Stimulated activated naive CD4-positive, alpha-beta T cell (primary cell): ENCODE data around the gene CCDC198.

ENCODE experiments used
- DNase-seq, 6 experiments: peaks; one replicate each; lab custom pipeline; 2025; lab: John Stamatoyannopoulos, UW

Gene CCDC198

GRCh38 chr14:57493467-57494181 lies at the start of gene CCDC198:
Gene CCDC198, minus strand, starts transcription at chr14:57493857. Its CDS starts 142 bp downstream, at chr14:57493715.
- DNase-seq, result no peak

- DNase-seq, result no peak
Observed at GRCh38 chr14:57533214-57533613, 39.6 kb upstream of the CCDC198 start.

GRCh38 chr14:57530571-57530970 lies 36.9 kb upstream of the CCDC198 start:
- DNase-seq, result no peak

- no peak for DNase-seq
Observed at GRCh38 chr14:57526942-57527341, 33.3 kb upstream of the CCDC198 start.

GRCh38 chr14:57519043-57519442 lies 25.4 kb upstream of the CCDC198 start:
- no peak for DNase-seq

GRCh38 chr14:57512220-57512619 lies 18.6 kb upstream of the CCDC198 start:
- DNase-seq, result no peak

GRCh38 chr14:57508756-57509155 lies 15.1 kb upstream of the CCDC198 start:
- DNase-seq, result no peak

- DNase-seq, result no peak
Observed at GRCh38 chr14:57502586-57503254, 9.1 kb upstream of the CCDC198 start.

- no peak for DNase-seq
Observed at GRCh38 chr14:57501039-57501557, 7.4 kb upstream of the CCDC198 start.

- no peak for DNase-seq
Observed at GRCh38 chr14:57498659-57499058, 5.0 kb upstream of the CCDC198 start.

GRCh38 chr14:57498035-57498434 lies 4.4 kb upstream of the CCDC198 start:
- DNase-seq, result no peak

GRCh38 chr14:57495416-57495815 lies 1.8 kb upstream of the CCDC198 start:
- no peak for DNase-seq

GRCh38 chr14:57492859-57493258 lies 798 bp downstream of the CCDC198 start:
- no peak for DNase-seq

GRCh38 chr14:57491640-57492039 lies 2.0 kb downstream of the CCDC198 start:
- no peak for DNase-seq

- no peak for DNase-seq
Observed at GRCh38 chr14:57487771-57488170, 5.9 kb downstream of the CCDC198 start.

GRCh38 chr14:57486767-57487379 lies 6.8 kb downstream of the CCDC198 start:
- peak in 1 of 6 experiments; percentile 3 for DNase-seq

GRCh38 chr14:57485635-57486034 lies 8.0 kb downstream of the CCDC198 start:
- no peak for DNase-seq

- no peak for DNase-seq
Observed at GRCh38 chr14:57482120-57482519, 11.5 kb downstream of the CCDC198 start.

- DNase-seq, result no peak
Observed at GRCh38 chr14:57480051-57480450, 13.6 kb downstream of the CCDC198 start.

- no peak for DNase-seq
Observed at GRCh38 chr14:57479197-57479596, 14.5 kb downstream of the CCDC198 start.

- DNase-seq, result no peak
Observed at GRCh38 chr14:57478050-57478449, 15.6 kb downstream of the CCDC198 start.

- DNase-seq, result no peak
Observed at GRCh38 chr14:57470909-57471308, 22.7 kb downstream of the CCDC198 start.
